Measurements from ENCODE around the gene ALAS2. TPM values are rescaled to one million over a fixed set of nuclear protein-coding genes. Genes with fewer than 3 reads are reported as not detected.

Gene ALAS2
- total and polyA plus RNA-seq, 2 of the 8 experiments (the other 6 are each of a cell fraction or from before 2014, with no cell fraction given) = 0.27 to 0.32 TPM

- Histone ChIP-seq H3K9ac (replicated peaks in 1 of 4; ENCODE audit: extremely low read depth in 1 of 4, low read depth in 3 of 4, low read length in 3 of 4) (no peak overlapping the region), H3K56ac (replicated peaks; ENCODE audit: insufficient read length, low read depth, low read length) (no peak overlapping the region), H3K4me1 (replicated peaks in 1 of 4; ENCODE audit: control insufficient read depth in 3 of 4, insufficient read depth in 4 of 4, low read length in 3 of 4) (no peaks in the 10 kb centered on the region), H3K79me2 (ENCODE audit: control insufficient read depth in 1 of 2, insufficient read depth in 2 of 2, low read length in 2 of 2) (no peaks in the 10 kb centered on the region), H2AFZ (ENCODE audit: low read length) (no peak overlapping the region), H3K4ac (replicated peaks; ENCODE audit: insufficient read length, low read depth, low read length) (no peak overlapping the region), H4K20me1 (replicated peaks in 1 of 2; ENCODE audit: control insufficient read depth in 1 of 2, insufficient read depth in 2 of 2, low read length in 2 of 2) (no peaks in the 10 kb centered on the region), H3K18ac (ENCODE audit: extremely low read depth, low read length) (no peak overlapping the region), H3K79me1 (ENCODE audit: low read depth, low read length) (no peaks in the 10 kb centered on the region), H2BK5ac (ENCODE audit: low read depth, low read length) (no peak overlapping the region), H2BK15ac (ENCODE audit: low read length) (no peak overlapping the region), H2BK120ac (replicated peaks; ENCODE audit: low read depth, low read length) (no peak overlapping the region), H2AK5ac (ENCODE audit: low read depth, low read length) (no peak overlapping the region), H4K5ac (ENCODE audit: insufficient read length, low read depth, low read length) (no peak overlapping the region), H4K91ac (replicated peaks; ENCODE audit: insufficient read length, low read length) (no peak overlapping the region), H3K27ac (ENCODE audit: low read depth, low read length) (no peak overlapping the region), H2BK20ac (ENCODE audit: low read length) (no peak overlapping the region), H3K23ac (ENCODE audit: insufficient read length) (no peak overlapping the region), H2BK12ac (ENCODE audit: low read depth, low read length) (no peak overlapping the region), H3K27me3 (replicated peaks in 1 of 4; ENCODE audit: control insufficient read depth in 3 of 4, extremely low read depth in 1 of 4, insufficient read depth in 3 of 4, low read length in 3 of 4) (no peaks in the 10 kb centered on the region), H3K9me3 (ENCODE audit: insufficient read depth in 2 of 2, low read depth in 1 of 2, low read length in 1 of 2) (no peaks in the 10 kb centered on the region; a peak in 1 of 4 replicates), H3K4me2 (ENCODE audit: insufficient read depth in 1 of 2, low read depth in 2 of 2, low read length in 2 of 2) (no peak overlapping the region), H3K14ac (ENCODE audit: insufficient read length) (no peak overlapping the region), H4K8ac (ENCODE audit: extremely low read depth, insufficient read depth, low read length) (no peak overlapping the region), H3K23me2 (ENCODE audit: low read depth, low read length) (no peaks in the 10 kb centered on the region), H3K36me3 (ENCODE audit: control insufficient read depth in 2 of 4, insufficient read depth in 4 of 4, low read length in 3 of 4) (no peaks in the 10 kb centered on the region), H3K4me3 (ENCODE audit: extremely low read depth in 1 of 4, insufficient read depth in 2 of 4, low read depth in 3 of 4, low read length in 4 of 4) (no peak overlapping the region)
- FAIRE-seq (no peak), DNase-seq (ENCODE audit: low read depth in 1 of 2, low spot score in 2 of 2) (no peak)
- ChIA-PET POLR2A (ENCODE audit: partially characterized antibody) (no interaction called here), CTCF (ENCODE audit: partially characterized antibody) (no interaction called here)
- TF ChIP-seq SP2 (IDR thresholded peaks at IDR 0.05; ENCODE audit: low read length) (no peak), RNF2 (IDR thresholded peaks at IDR 0.05; ENCODE audit: borderline replicate concordance, low read depth, low read length, missing control alignments, poor library complexity, severe bottlenecking) (no peak), MAFK (IDR thresholded peaks at IDR 0.05; ENCODE audit: low read depth, low read length) (no peak), ASH2L (IDR thresholded peaks at IDR 0.05; ENCODE audit: low read length) (no peak), GTF2F1 (IDR thresholded peaks at IDR 0.05; ENCODE audit: borderline replicate concordance, low read depth, low read length) (no peak)
- WGBS, 2 experiments (ENCODE audit: extremely low coverage in 1 of 2, insufficient coverage in 1 of 2, insufficient read length in 1 of 2, insufficient replicate concordance in 2 of 2, low coverage in 1 of 2, low lambda C conversion rate in 2 of 2, missing lambda C conversion rate in 1 of 2) = 82% methylated on average over 3 of the region's 4 CpGs; no CpG with 5 or more reads in 1 of the 2 experiments
These were observed 53.4 kb downstream of the ALAS2 start for GRCh38 chrX:54977387-54977786.
